Activated T-cell treated with anti-CD3 and anti-CD28 coated beads, Interleukin-2, amount 50 U/mL, for 4 hours (primary cell): ENCODE data around the gene LOC128125822.

Experiments used
- ATAC-seq, 2 donors: fragments of 200-7000 bp; cut with Tn5 transposase; one replicate each; pipeline ENCODE4 v1.10.0; 2021
- DNase-seq: peaks from one replicate; pipeline ENCODE4 v3.0.0-alpha.2; 2020
- H3K27me3 Mint-ChIP-seq: one replicate; pipeline ENCODE4 v1.8.0; 2021; ENCODE audit warnings: low read depth, mixed read lengths
- H3K36me3 Mint-ChIP-seq: one replicate; pipeline ENCODE4 v1.8.0; 2022; ENCODE audit warnings: mixed read lengths; ENCODE audit not compliant: insufficient read depth
- H3K4me1 Mint-ChIP-seq: one replicate; pipeline ENCODE4 v1.8.0; 2021; ENCODE audit warnings: low read depth, mixed read lengths
- H3K4me3 Mint-ChIP-seq: one replicate; pipeline ENCODE4 v1.8.0; 2021; ENCODE audit warnings: mild to moderate bottlenecking, moderate library complexity, mixed read lengths
- H3K9me3 Mint-ChIP-seq: one replicate; pipeline ENCODE4 v1.8.0; 2021; ENCODE audit warnings: mixed read lengths

LOC128125822 gene

GRCh38 chr6:63543001-63543400 lies 29.3 kb upstream of the LOC128125822 start:
- H3K27me3 Mint-ChIP-seq: peaks cover 25% of the 10 kb centered on the region
- no peak for DNase-seq
- no peaks in the 10 kb centered on the region for H3K4me1 Mint-ChIP-seq
- no peak for ATAC-seq
- no peaks in the 10 kb centered on the region for H3K9me3 Mint-ChIP-seq
- no peaks in the 10 kb centered on the region for H3K36me3 Mint-ChIP-seq
- H3K4me3 Mint-ChIP-seq: no peak overlapping the region

DNA sequence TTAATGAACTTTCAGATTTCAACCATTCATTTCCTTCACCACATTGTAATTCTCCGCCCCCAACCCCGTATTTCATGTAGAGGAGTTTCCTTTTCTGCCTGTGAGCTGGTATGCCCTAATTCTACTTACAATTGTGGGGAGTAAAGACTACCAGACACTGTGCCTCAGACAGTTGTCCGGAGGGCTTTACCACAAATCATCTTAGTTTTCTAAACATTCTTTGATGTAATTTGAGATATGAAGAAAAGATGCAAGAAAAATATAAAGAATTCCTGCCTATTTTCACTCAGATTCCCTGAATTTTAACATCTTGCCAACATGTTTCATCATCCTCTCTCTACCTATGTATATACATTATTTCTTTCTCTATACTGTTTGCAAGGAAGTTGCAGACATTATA lies 28.3 kb upstream of the LOC128125822 start:
- no peaks in the 10 kb centered on the region for H3K4me1 Mint-ChIP-seq
- no peaks in the 10 kb centered on the region for H3K36me3 Mint-ChIP-seq
- no peak for ATAC-seq

DNA sequence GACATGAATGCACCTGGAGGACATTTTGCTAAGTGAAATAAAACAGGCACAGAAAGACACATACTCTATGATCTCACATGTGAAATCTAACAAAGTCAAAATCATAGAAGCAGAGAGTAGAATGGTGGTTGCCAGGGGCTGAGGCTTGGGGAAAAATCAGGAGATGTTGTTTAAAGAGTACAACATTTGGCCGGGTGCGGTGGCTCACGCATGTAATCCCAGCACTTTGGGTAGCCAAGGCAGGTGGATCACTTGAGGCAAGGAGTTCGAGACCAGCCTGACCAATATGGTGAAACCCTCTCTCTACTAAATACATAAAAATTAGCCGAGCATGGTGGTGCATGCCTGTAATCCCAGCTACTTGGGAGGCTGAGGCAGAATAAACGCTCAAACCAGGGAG lies 26.0 kb upstream of the LOC128125822 start:
- H3K27me3 Mint-ChIP-seq: peaks cover 16% of the 10 kb centered on the region
- no peaks in the 10 kb centered on the region for H3K4me1 Mint-ChIP-seq
- H3K36me3 Mint-ChIP-seq: no peaks in the 10 kb centered on the region
- no peak for ATAC-seq
- no peak for DNase-seq
- no peak overlapping the region for H3K4me3 Mint-ChIP-seq
- no peaks in the 10 kb centered on the region for H3K9me3 Mint-ChIP-seq

More for the DNA sequence above, 28.3 kb upstream of the LOC128125822 start:
- peaks cover 25% of the 10 kb centered on the region for H3K27me3 Mint-ChIP-seq
- no peak overlapping the region for H3K4me3 Mint-ChIP-seq
- no peak for DNase-seq
- no peaks in the 10 kb centered on the region for H3K9me3 Mint-ChIP-seq

DNA sequence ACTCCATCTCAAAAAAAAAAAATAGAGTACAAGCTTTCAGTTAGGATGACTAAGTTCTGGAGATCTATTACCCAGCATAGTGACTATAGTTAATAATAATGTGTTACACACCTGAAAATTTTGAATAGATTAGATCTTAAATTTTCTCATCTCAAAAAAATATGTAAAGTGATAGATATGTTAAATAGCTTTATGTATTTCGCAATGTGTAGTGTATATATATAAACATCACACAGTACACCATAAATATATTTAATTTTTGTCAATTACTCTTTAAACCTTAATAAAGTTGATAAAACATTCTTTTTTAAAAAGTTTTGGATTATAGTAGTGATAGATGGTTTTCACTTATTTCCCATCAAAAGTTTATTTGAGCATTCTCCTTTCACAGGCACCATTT lies 25.6 kb upstream of the LOC128125822 start:
- H3K36me3 Mint-ChIP-seq: no peaks in the 10 kb centered on the region
- no peak overlapping the region for H3K4me3 Mint-ChIP-seq
- DNase-seq (no peak), ATAC-seq (no peak)
- no peaks in the 10 kb centered on the region for H3K9me3 Mint-ChIP-seq
- peaks cover 16% of the 10 kb centered on the region for H3K27me3 Mint-ChIP-seq
- no peaks in the 10 kb centered on the region for H3K4me1 Mint-ChIP-seq

DNA sequence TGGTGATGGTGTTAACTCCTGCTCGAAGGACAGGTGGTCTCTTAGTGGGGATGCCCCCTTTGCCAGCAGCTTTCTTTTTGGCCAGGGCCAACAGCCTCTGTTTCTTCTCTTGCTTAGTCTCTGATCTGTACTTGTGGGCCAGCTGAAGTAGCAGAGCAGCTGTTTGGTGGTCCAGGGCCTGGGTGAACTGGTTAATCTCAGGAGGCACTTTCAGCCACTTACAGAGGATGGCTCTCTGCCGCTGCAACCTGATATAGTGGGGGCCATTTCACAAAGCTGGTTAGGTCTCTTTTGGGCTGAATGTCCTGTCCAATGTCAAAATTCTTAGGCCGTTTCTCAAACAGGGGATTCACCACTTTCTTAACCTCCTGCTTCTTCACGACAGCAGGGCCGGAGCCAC lies 23.2 kb upstream of the LOC128125822 start:
- peaks cover 17% of the 10 kb centered on the region for H3K27me3 Mint-ChIP-seq
- no peak overlapping the region for H3K4me3 Mint-ChIP-seq

GRCh38 chr6:63553208-63553607 lies 19.1 kb upstream of the LOC128125822 start:
- no peak overlapping the region for H3K4me3 Mint-ChIP-seq
- ATAC-seq: no peak
- DNase-seq: no peak
- H3K4me1 Mint-ChIP-seq: no peaks in the 10 kb centered on the region
- no peaks in the 10 kb centered on the region for H3K9me3 Mint-ChIP-seq
- H3K27me3 Mint-ChIP-seq: peaks cover 17% of the 10 kb centered on the region
- H3K36me3 Mint-ChIP-seq: no peaks in the 10 kb centered on the region

More for the DNA sequence above, 23.2 kb upstream of the LOC128125822 start:
- ATAC-seq (no peak), DNase-seq (no peak)
- H3K4me1 Mint-ChIP-seq: no peaks in the 10 kb centered on the region
- H3K9me3 Mint-ChIP-seq: no peaks in the 10 kb centered on the region
- no peaks in the 10 kb centered on the region for H3K36me3 Mint-ChIP-seq

GRCh38 chr6:63553900-63554299 lies 18.4 kb upstream of the LOC128125822 start:
- no peak overlapping the region for H3K4me3 Mint-ChIP-seq
- H3K36me3 Mint-ChIP-seq: no peaks in the 10 kb centered on the region
- ATAC-seq: no peak

GRCh38 chr6:63554782-63555181 lies 17.5 kb upstream of the LOC128125822 start:
- Mint-ChIP-seq H3K9me3 (no peaks in the 10 kb centered on the region), H3K4me3 (no peak overlapping the region), H3K27me3 (peaks cover 21% of the 10 kb centered on the region), H3K4me1 (no peaks in the 10 kb centered on the region), H3K36me3 (no peaks in the 10 kb centered on the region)
- no peak for ATAC-seq
- no peak for DNase-seq

More at GRCh38 chr6:63553900-63554299, 18.4 kb upstream of the LOC128125822 start:
- peaks cover 21% of the 10 kb centered on the region for H3K27me3 Mint-ChIP-seq
- no peaks in the 10 kb centered on the region for H3K4me1 Mint-ChIP-seq
- DNase-seq: no peak
- H3K9me3 Mint-ChIP-seq: no peaks in the 10 kb centered on the region

- DNase-seq (no peak), ATAC-seq (no peak)
- H3K36me3 Mint-ChIP-seq: no peaks in the 10 kb centered on the region
- no peak overlapping the region for H3K4me3 Mint-ChIP-seq
- H3K9me3 Mint-ChIP-seq: no peaks in the 10 kb centered on the region
- no peaks in the 10 kb centered on the region for H3K4me1 Mint-ChIP-seq
- peaks cover 21% of the 10 kb centered on the region for H3K27me3 Mint-ChIP-seq
Observed at GRCh38 chr6:63556369-63556768, 15.9 kb upstream of the LOC128125822 start.

DNA sequence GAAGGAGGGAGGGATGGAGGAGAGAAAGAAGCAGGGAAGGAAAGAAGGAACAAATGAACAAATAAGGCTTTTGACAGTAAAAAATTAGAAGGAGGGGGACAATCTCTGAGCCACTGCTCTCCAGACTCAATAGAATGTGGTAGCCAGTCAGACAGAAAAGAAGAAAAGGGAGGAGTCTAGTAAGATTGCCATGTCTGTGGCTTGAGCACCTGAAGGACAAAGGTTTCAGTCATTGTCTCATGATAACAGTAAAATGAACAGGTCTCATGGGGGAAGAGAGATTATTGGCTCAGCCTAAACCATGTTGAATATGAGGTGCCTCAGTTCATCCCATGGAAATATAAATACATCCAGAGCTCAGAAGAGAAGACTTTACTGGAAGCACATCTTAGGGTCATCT lies 14.0 kb upstream of the LOC128125822 start:
- DNase-seq: no peak
- Mint-ChIP-seq H3K4me1 (no peaks in the 10 kb centered on the region), H3K9me3 (no peaks in the 10 kb centered on the region), H3K27me3 (peaks cover 18% of the 10 kb centered on the region), H3K4me3 (no peak overlapping the region), H3K36me3 (no peaks in the 10 kb centered on the region)
- no peak for ATAC-seq

- no peak overlapping the region for H3K4me3 Mint-ChIP-seq
- DNase-seq (no peak), ATAC-seq (no peak)
- H3K9me3 Mint-ChIP-seq: no peaks in the 10 kb centered on the region
- H3K27me3 Mint-ChIP-seq: peaks cover 14% of the 10 kb centered on the region
- no peaks in the 10 kb centered on the region for H3K4me1 Mint-ChIP-seq
- H3K36me3 Mint-ChIP-seq: no peaks in the 10 kb centered on the region
Observed at GRCh38 chr6:63560801-63561287, 11.4 kb upstream of the LOC128125822 start.

DNA sequence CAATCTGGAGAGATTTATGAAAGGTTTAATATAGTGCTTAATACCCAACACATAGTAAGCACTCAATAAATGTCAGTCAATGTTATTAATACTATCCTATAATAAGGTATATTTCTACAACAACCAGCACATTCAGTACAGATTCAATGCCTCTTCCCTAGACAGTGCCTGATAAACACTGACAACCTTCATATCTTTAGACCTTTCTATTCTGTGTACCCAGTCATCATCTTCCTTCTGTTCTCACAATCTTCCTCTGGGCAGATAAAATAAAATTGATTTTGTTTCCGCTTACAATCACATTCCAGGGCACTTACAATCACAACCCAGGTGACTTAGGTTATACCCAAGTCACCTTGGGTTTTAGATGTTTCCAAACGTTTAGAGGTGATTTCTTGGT lies 11.0 kb upstream of the LOC128125822 start:
- no peaks in the 10 kb centered on the region for H3K4me1 Mint-ChIP-seq
- peaks cover 14% of the 10 kb centered on the region for H3K27me3 Mint-ChIP-seq
- H3K4me3 Mint-ChIP-seq: no peak overlapping the region
- H3K36me3 Mint-ChIP-seq: no peaks in the 10 kb centered on the region
- DNase-seq (no peak), ATAC-seq (no peak)
- H3K9me3 Mint-ChIP-seq: no peaks in the 10 kb centered on the region

DNA sequence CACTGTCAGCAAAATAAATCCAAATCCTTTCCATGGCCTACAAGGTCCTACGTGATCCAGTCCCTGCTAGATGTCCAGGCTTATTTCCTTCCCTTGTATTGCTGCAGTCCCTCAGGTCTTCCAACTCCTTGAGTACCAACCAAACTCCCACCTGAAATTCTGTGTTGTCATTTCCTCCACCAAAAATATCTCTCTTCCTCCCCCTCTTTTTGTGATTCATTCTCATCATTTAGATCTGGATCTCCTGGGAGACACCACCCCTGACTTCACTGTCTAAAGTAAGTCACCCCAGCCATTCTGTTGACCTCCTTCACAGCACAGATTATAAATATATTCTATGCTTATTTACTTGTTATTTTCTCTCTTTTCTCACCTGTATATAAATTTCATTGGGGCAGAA lies 9.0 kb upstream of the LOC128125822 start:
- Mint-ChIP-seq H3K9me3 (no peaks in the 10 kb centered on the region), H3K36me3 (no peaks in the 10 kb centered on the region), H3K4me1 (no peaks in the 10 kb centered on the region), H3K27me3 (peaks cover 6% of the 10 kb centered on the region), H3K4me3 (no peak overlapping the region)
- ATAC-seq (no peak), DNase-seq (no peak)

DNA sequence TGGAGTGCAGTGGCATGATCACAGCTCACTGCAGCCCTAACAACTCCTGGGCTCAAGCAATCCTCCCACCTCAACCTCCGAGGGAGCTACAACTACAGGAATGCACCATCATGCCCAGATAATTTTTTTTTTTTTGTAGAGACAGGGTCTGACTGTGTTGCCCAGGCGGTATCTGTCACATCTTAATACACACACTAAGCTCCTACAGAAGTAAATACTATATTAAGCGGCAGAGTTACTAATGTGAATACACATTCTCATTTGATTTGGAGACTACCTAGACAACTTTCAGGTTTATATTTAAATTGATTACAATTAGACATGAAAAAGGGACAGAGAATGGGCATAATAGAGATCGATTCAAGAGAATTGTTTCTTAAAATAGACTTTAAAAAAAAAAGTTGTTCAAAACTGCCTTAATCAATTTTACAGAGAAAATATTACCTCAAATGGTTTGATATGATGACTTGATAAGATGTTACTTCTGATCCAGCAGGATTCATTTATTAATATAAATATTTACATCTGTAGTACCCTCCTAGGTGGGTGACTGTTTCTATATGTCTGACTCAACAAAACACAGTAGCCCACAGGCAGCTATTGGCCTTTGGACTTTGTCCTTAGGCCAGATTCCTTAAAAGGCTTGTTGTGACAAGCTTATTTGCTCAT lies 7.1 kb upstream of the LOC128125822 start:
- no peaks in the 10 kb centered on the region for H3K9me3 Mint-ChIP-seq
- peaks cover 3% of the 10 kb centered on the region for H3K27me3 Mint-ChIP-seq
- H3K36me3 Mint-ChIP-seq: no peaks in the 10 kb centered on the region
- DNase-seq: no peak
- H3K4me1 Mint-ChIP-seq: no peaks in the 10 kb centered on the region
- no peak overlapping the region for H3K4me3 Mint-ChIP-seq
- ATAC-seq: no peak

DNA sequence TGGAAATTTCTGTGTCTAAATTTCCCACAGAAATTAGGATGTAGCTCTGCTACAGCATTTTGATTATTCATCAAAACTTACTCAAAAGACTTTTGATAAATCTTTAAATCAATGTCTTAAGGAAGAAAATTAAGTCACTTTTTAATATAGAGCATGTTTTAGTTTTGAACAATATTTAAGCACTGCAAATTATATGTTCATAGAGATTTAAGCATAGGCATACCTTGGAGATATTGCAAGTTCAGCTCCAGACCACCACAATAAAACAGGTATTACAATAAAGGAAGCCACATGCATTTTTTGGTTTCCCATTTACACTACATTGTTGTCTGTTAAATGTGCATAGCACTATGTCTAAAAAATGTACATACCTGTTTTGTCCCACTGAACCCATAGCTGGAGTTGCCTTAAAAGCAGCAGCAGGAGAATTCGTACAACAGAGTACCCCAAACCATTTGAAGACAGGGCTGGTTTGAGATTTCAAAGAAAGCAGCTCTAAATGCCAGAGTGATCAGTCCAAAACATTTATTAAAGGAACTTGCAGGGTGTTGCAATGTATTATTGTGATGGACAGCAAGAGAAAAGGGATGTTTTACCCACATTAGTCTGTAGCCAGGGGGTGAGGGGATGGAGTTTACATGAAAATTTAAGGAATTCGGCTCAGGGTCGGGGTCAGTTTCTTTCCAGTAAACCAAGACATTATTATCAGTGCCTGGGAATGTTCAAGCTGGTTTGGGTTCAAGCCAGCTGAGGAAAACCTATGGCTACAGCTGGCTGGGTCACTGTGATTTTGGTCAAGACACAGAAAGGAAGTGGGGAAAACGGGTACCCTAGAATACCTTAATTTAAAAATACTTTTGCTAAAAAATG lies 6.3 kb upstream of the LOC128125822 start:
- H3K4me1 Mint-ChIP-seq: no peaks in the 10 kb centered on the region
- no peak overlapping the region for H3K4me3 Mint-ChIP-seq
- H3K27me3 Mint-ChIP-seq: peaks cover 3% of the 10 kb centered on the region
- no peaks in the 10 kb centered on the region for H3K9me3 Mint-ChIP-seq
- no peak for DNase-seq
- no peaks in the 10 kb centered on the region for H3K36me3 Mint-ChIP-seq
- no peak for ATAC-seq
